Middle frontal gyrus (tissue), 1 donor: Measurements from ENCODE around the gene WNK4.

Source experiments
- DNase-seq: peaks from one replicate; pipeline ENCODE4 v3.0.0-alpha.2; 2015; ENCODE audit warnings: low spot score; ENCODE audit errors: extremely low spot score

The WNK4 gene

GRCh38 chr17:42796066-42796758 lies 15.8 kb downstream of the WNK4 start:
- DNase-seq, result no peak

- no peak for DNase-seq
These were observed 16.9 kb downstream of the WNK4 start for GRCh38 chr17:42797067-42798007.

GRCh38 chr17:42798011-42798382 lies 17.6 kb downstream of the WNK4 start:
- DNase-seq, result no peak

- peak; percentile 78 for DNase-seq
These were observed 18.3 kb downstream of the WNK4 start, which contains the start of the genes CNTD1 and COA3 for GRCh38 chr17:42798383-42799380. Gene CNTD1 (plus strand): TSS chr17:42798861. CDS start chr17:42799068, 207 bp downstream. Gene COA3 (minus strand): TSS chr17:42798704. CDS start chr17:42798681, 23 bp downstream.

GRCh38 chr17:42803074-42803883 lies 22.9 kb downstream of the WNK4 start:
- DNase-seq, result no peak

- no peak for DNase-seq
These were observed 24.5 kb downstream of the WNK4 start for GRCh38 chr17:42804918-42805367.

- no peak for DNase-seq
These were observed 25.8 kb downstream of the WNK4 start for GRCh38 chr17:42806249-42806648.

- DNase-seq, result peak; percentile 31
These were observed 28.8 kb downstream of the WNK4 start for GRCh38 chr17:42809250-42809649.

- DNase-seq, result no peak
These were observed 34.4 kb downstream of the WNK4 start for GRCh38 chr17:42814633-42815399.

- no peak for DNase-seq
These were observed 37.5 kb downstream of the WNK4 start for GRCh38 chr17:42817866-42818265.

- no peak for DNase-seq
These were observed 38.0 kb downstream of the WNK4 start for GRCh38 chr17:42818379-42818778.

GRCh38 chr17:42819939-42820535 lies 39.6 kb downstream of the WNK4 start:
- no peak for DNase-seq

- no peak for DNase-seq
These were observed 40.8 kb downstream of the WNK4 start for GRCh38 chr17:42821176-42821575.

GRCh38 chr17:42827472-42827871 lies 47.1 kb downstream of the WNK4 start:
- no peak for DNase-seq

GRCh38 chr17:42830971-42831370 lies 50.6 kb downstream of the WNK4 start:
- no peak for DNase-seq

- no peak for DNase-seq
These were observed 52.0 kb downstream of the WNK4 start for GRCh38 chr17:42832213-42832933.

- peak; percentile 84 for DNase-seq
These were observed 52.7 kb downstream of the WNK4 start, which contains the start of gene PSME3 for GRCh38 chr17:42832934-42833766. Gene PSME3 (plus strand): TSS chr17:42833397. CDS start chr17:42833632, 235 bp downstream.
